HFF-Myc (cell line): ENCODE results near the gene DTX1.
"Not testable (repeated sequence)": the region's sequence is repeated elsewhere in the genome, so short reads cannot be mapped to it uniquely, and the experiment has no call there.

Source experiments
- DNase-seq: peaks from one replicate; pipeline ENCODE4 v3.0.0-alpha.2; 2011; ENCODE audit warnings: low read depth; ENCODE audit errors: extremely low read depth
- H3K4me3 ChIP-seq: replicated peaks from 2 replicates; pipeline ENCODE4 v1.5.1; 2011; ENCODE audit warnings: low read depth, mild to moderate bottlenecking, control low read depth, low read length
- TF ChIP-seq, protein P1 (sequence below): IDR thresholded peaks from 2 replicates; pipeline ENCODE4 v1.5.1; 2012; ENCODE audit warnings: mild to moderate bottlenecking, low read depth, low read length, control low read depth; ENCODE audit errors: missing control alignments

Gene DTX1

DNA sequence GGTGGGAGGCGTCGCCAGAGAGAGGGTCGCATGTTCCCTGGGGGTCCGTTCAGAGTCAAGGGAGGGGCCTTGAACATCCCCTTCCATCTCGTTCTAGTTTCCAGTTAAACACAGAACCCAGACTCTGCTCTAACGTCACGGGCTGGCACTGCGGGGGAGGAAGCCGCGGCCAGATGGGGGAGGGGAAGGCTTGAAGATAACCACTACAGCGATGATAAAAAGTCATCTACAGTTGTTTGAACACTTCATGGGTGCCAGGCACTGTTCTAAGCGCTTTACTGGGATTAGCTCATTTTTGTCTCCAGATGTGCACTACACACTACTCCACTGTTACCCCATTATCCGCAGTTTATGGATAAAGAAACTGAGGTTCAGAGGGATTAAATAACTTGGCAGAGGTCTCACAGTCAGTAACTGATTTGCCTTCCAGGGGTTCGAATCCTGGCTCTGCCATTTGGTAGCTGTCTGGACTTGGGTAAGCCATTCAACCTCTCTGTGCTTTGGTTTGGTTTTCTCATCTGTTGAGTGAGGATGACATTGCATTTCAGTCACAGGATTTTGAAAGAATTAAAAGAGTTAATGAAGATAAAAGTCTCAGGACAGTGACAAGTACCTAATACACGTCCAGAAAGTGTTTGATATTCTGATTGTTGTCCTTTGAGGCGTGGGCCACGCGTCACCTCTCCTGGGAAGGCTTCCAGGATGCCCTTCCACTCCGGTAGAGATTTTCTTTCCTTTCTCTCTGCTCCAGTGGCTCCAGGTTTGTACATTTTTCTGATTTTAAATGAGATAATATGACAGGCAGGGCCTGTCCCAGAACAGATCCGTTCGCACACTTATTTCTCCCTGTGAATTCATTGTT, 79.8 kb downstream of the DTX1 start:
- TF ChIP-seq, protein P1, sequence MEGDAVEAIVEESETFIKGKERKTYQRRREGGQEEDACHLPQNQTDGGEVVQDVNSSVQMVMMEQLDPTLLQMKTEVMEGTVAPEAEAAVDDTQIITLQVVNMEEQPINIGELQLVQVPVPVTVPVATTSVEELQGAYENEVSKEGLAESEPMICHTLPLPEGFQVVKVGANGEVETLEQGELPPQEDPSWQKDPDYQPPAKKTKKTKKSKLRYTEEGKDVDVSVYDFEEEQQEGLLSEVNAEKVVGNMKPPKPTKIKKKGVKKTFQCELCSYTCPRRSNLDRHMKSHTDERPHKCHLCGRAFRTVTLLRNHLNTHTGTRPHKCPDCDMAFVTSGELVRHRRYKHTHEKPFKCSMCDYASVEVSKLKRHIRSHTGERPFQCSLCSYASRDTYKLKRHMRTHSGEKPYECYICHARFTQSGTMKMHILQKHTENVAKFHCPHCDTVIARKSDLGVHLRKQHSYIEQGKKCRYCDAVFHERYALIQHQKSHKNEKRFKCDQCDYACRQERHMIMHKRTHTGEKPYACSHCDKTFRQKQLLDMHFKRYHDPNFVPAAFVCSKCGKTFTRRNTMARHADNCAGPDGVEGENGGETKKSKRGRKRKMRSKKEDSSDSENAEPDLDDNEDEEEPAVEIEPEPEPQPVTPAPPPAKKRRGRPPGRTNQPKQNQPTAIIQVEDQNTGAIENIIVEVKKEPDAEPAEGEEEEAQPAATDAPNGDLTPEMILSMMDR = no peak
- no peak for DNase-seq
- H3K4me3 ChIP-seq = no peak overlapping the region

DNA sequence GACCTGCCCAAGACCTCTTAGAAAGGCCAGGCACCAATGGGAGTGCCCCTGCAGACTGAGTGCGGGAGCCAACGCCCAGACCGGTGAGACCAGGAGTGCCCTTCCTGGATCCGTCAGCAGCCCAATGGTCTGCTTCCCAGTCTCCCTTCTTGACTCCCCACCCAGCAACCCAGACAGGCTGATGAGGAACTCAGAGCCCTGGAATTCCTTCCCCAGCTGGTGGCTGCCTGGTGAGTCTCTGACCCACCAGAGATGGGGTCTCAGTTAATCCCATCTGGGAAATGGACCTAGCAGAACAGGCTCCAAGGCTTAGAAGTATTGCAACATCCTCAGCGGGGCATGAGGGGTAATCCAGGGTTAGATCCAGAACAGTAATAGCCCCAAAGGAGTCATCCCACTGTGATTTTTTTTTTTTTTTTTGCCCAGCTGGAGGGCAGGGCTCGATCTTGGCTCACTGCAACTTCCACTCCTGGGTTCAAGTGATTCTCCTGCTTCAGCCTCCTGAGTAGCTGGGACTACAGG, 80.5 kb downstream of the DTX1 start:
- DNase-seq = no peak
- TF ChIP-seq, protein P1 = no peak
- no peak overlapping the region for H3K4me3 ChIP-seq

DNA sequence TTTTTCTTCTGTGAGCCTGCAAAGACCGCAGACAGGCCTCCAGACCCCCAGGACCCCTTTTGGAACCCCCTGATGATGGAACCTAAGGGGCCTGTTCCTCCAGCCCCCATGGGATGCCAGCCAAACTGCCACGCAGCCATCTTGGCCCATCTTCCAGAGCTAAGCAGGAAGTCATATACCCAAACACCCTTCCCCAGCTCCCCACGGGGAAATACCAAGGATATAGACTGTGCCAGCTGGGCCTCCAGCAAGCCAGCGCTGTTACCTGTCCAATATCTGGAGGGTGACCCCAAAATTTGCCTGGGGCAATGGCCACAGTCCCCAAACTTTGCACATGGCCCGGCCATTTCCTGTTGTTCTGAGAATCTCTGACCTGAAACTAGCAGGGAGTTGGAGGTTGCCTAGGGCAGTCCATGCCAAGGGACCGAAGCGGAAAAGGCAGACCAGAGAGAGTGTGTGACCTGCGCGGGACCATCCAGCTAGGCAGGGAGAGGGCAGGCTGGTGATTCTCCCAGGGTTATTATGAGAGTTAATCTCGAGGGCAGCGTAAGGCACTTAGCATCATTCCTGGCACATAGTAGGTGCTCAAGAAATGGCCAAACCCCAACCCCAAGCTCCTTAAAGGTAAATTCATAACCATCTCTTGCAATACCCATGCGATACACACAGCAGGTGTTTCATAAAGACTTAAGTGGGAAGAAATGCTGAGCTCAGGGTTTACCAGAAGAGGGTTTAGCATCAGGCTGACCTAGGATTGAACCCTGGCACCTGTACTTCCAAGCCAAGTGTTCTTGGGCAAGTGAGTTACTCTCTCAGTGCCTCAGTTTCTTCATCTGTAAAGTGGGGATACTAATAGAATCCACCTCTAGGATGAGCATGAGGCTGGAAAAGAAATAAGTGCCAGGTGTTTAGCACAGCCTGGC, 81.6 kb downstream of the DTX1 start:
- H3K4me3 ChIP-seq = no peak overlapping the region
- no peak for DNase-seq
- TF ChIP-seq, protein P1 = no peak

DNA sequence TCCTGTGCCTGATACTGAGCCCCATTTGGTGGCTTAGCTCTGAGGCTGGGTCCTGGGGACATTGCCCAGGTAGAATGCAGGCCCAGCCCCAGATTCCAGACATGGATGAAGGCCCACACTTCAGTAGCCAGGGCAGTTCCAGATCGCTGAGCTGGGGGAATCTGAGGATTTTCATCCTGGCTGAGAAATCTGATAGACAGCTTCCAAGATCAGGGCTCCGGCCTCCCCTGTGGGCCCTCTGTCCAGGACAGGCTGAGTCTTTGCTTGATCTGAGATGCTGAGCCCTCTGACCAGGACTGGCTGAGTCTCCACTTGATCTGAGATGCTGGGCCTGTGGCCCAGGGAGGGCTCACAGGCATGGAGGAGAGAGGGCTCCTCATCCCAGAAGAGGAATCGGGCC, 82.3 kb downstream of the DTX1 start:
- H3K4me3 ChIP-seq = no peak overlapping the region
- TF ChIP-seq, protein P1 = no peak
- no peak for DNase-seq

DNA sequence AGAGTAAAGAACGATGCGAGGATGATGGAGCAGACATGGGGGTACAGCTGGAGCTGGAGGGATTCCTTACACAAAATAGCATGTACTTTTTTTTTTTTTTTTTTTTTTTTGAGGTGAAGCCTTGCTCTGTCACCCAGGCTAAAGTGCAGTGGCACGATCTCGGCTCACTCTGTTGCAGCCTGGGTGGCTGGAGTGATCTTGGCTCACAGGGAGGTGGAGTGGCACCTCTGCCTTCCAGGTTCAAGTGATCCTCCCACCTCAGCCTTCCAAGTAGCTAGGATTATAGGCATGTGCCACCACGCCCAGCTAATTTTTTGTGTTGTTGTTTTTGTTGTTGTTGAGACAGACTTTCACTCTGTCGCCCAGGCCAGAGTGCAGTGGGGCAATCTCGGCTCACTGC, 84.2 kb downstream of the DTX1 start:
- TF ChIP-seq, protein P1 = no peak
- no peak overlapping the region for H3K4me3 ChIP-seq
- no peak for DNase-seq

DNA sequence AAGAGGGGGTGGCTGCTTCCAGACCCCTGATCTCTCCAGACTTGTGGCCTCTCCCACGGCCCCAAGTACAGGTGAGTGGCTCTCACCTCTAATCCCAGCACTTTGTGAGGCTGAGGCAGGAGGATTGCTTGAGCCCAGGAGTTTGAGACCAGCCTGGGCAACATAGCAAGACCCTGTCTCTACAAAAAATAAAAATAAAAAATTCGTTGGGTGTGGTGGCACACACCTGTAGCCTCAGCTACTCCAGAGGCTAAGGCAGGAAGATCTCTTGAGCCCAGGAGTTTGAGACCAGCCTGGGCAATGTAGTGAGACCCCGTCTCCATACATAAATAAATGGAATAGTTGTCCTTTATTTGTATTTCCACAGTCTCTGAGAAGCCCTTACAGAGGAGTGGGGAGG, 85.2 kb downstream of the DTX1 start:
- DNase-seq, H3K4me3 ChIP-seq: not testable (repeated sequence)
